GM12801 (cell line): ENCODE measurements around the gene STRADA.

ENCODE experiments used
- CTCF ChIP-seq: IDR thresholded peaks from one replicate; pipeline ENCODE4 v1.5.1; 2011; ENCODE audit warnings: control low read depth; ENCODE audit not compliant: insufficient read length; ENCODE audit errors: extremely low read depth

Gene STRADA

DNA sequence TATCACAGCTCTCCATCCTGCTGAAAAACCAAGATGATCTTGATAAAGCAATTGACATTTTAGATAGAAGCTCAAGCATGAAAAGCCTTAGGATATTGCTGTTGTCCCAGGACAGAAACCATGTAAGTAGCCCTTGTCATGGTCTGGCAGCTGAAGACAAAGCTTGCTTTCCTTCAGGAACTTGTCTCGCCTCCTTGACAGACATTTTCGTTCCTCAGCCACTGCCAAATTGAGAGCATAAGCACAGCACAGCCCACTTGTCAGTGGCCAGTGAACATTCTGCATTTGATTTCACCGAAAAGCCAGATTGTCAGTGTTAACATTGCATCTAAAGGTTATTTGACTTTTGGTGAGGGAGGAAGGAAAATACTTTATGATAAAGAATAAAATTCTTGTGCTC, 83.8 kb downstream of the STRADA start:
- no peak for TF ChIP-seq CTCF

GRCh38 chr17:63653050-63653449, 88.5 kb downstream of the STRADA start:
- no peak for TF ChIP-seq CTCF
